Measurements from ENCODE around the gene PRG2. TPM values are rescaled to one million over a fixed set of nuclear protein-coding genes. Genes with fewer than 3 reads are reported as not detected.
"Not testable (repeated sequence)": the region's sequence is repeated elsewhere in the genome, so short reads cannot be mapped to it uniquely, and the experiment has no call there.

Gene PRG2
- total RNA-seq, 1 donor from 2014 or later = 0.40 TPM

- DNase-seq (ENCODE audit: low read depth, low spot score) = no peak
These were observed 21.6 kb downstream of the PRG2 start for GRCh38 chr11:57368845-57369232.

GRCh38 chr11:57368106-57368844, 22.2 kb downstream of the PRG2 start:
- DNase-seq (ENCODE audit: low read depth, low spot score) = no peak

GRCh38 chr11:57364851-57365660, 25.4 kb downstream of the PRG2 start:
- DNase-seq (ENCODE audit: low read depth, low spot score) = no peak

- no peak for DNase-seq (ENCODE audit: low read depth, low spot score)
These were observed 27.0 kb downstream of the PRG2 start for GRCh38 chr11:57363131-57364080.

GRCh38 chr11:57361926-57362325, 28.5 kb downstream of the PRG2 start:
- DNase-seq (ENCODE audit: low read depth, low spot score) = no peak

GRCh38 chr11:57361420-57361819, 29.0 kb downstream of the PRG2 start:
- not testable (repeated sequence) for DNase-seq (ENCODE audit: low read depth, low spot score)

GRCh38 chr11:57360991-57361390, 29.5 kb downstream of the PRG2 start:
- no peak for DNase-seq (ENCODE audit: low read depth, low spot score)

GRCh38 chr11:57359896-57360690, 30.4 kb downstream of the PRG2 start:
- no peak for DNase-seq (ENCODE audit: low read depth, low spot score)

- DNase-seq (ENCODE audit: low read depth, low spot score) = no peak
These were observed 31.1 kb downstream of the PRG2 start for GRCh38 chr11:57359396-57359795.

GRCh38 chr11:57358991-57359390, 31.5 kb downstream of the PRG2 start:
- DNase-seq (ENCODE audit: low read depth, low spot score) = no peak

GRCh38 chr11:57358543-57358961, 31.9 kb downstream of the PRG2 start:
- no peak for DNase-seq (ENCODE audit: low read depth, low spot score)

GRCh38 chr11:57357856-57358255, 32.6 kb downstream of the PRG2 start:
- DNase-seq (ENCODE audit: low read depth, low spot score) = no peak

- DNase-seq (ENCODE audit: low read depth, low spot score) = no peak
These were observed 33.1 kb downstream of the PRG2 start for GRCh38 chr11:57357310-57357709.

GRCh38 chr11:57356268-57356667, 34.2 kb downstream of the PRG2 start:
- DNase-seq (ENCODE audit: low read depth, low spot score) = no peak

- no peak for DNase-seq (ENCODE audit: low read depth, low spot score)
These were observed 35.8 kb downstream of the PRG2 start for GRCh38 chr11:57354699-57355098.

GRCh38 chr11:57353852-57354251, 36.6 kb downstream of the PRG2 start:
- DNase-seq (ENCODE audit: low read depth, low spot score) = no peak

GRCh38 chr11:57353446-57353845, 37.0 kb downstream of the PRG2 start:
- DNase-seq (ENCODE audit: low read depth, low spot score) = no peak

- DNase-seq (ENCODE audit: low read depth, low spot score) = no peak
These were observed 37.4 kb downstream of the PRG2 start for GRCh38 chr11:57353036-57353435.

- DNase-seq (ENCODE audit: low read depth, low spot score) = no peak
These were observed 40.8 kb downstream of the PRG2 start for GRCh38 chr11:57349491-57350274.

All from pulmonary artery endothelial cell (primary cell).